Activated CD8-positive, alpha-beta memory T cell treated with anti-CD3 and anti-CD28 coated beads for 1 hour (primary cell): ENCODE measurements around the gene CDAN1.
"Not testable (repeated sequence)": the region's sequence is repeated elsewhere in the genome, so short reads cannot be mapped to it uniquely, and the experiment has no call there.

ENCODE experiments used
- DNase-seq, 2 donors: peaks; one replicate each; pipeline ENCODE4 v3.0.0-alpha.2; 2020; ENCODE audit warnings: low read depth in 1 of 2; ENCODE audit errors: extremely low read depth in 1 of 2

CDAN1 gene, protein sequence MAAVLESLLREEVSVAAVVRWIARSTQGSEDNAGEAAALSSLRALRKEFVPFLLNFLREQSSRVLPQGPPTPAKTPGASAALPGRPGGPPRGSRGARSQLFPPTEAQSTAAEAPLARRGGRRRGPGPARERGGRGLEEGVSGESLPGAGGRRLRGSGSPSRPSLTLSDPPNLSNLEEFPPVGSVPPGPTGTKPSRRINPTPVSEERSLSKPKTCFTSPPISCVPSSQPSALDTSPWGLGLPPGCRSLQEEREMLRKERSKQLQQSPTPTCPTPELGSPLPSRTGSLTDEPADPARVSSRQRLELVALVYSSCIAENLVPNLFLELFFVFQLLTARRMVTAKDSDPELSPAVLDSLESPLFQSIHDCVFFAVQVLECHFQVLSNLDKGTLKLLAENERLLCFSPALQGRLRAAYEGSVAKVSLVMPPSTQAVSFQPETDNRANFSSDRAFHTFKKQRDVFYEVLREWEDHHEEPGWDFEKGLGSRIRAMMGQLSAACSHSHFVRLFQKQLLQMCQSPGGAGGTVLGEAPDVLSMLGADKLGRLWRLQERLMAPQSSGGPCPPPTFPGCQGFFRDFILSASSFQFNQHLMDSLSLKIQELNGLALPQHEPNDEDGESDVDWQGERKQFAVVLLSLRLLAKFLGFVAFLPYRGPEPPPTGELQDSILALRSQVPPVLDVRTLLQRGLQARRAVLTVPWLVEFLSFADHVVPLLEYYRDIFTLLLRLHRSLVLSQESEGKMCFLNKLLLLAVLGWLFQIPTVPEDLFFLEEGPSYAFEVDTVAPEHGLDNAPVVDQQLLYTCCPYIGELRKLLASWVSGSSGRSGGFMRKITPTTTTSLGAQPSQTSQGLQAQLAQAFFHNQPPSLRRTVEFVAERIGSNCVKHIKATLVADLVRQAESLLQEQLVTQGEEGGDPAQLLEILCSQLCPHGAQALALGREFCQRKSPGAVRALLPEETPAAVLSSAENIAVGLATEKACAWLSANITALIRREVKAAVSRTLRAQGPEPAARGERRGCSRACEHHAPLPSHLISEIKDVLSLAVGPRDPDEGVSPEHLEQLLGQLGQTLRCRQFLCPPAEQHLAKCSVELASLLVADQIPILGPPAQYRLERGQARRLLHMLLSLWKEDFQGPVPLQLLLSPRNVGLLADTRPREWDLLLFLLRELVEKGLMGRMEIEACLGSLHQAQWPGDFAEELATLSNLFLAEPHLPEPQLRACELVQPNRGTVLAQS

DNA sequence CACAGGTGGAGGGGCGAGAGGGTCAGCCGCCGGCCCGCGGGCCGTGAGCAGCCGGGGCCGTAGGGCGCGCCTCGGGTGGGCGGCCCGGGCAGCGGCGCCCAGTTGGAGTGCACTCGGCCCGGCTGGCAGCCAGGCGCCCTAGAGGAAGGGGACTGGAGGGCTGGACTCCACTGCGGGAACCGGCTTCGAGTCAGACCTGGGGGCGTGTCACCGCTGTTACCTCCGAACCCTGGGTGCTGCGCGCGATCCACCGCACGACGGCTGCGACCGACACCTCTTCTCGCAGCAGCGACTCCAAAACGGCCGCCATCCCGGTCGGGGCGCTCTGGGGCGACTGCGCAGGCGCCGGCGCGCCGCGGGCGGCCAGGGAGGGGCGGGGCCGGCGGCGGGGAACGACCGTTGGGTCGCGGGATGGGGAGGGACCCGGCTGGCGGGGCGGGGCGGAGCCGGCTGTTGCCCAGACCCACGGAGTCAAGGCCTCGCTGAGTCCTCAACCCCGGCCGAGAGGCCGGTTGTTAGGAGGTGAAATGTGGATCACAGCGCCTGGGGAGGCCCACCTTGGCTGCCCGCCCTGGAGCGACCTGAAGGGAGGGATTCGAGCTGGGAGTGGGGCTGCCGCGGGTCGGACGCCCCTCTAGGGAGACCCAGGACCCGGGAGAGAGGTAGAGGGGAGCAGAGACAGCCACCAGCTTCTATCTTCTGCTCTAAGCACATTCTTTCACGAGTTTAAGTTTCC, at the start of gene CDAN1:
CDAN1 (minus strand) TSS at position 336 of the 736 bp plus-strand sequence; CDS start at position 310, 26 bp downstream.
- DNase-seq: peak; percentile 76 to 92

DNA sequence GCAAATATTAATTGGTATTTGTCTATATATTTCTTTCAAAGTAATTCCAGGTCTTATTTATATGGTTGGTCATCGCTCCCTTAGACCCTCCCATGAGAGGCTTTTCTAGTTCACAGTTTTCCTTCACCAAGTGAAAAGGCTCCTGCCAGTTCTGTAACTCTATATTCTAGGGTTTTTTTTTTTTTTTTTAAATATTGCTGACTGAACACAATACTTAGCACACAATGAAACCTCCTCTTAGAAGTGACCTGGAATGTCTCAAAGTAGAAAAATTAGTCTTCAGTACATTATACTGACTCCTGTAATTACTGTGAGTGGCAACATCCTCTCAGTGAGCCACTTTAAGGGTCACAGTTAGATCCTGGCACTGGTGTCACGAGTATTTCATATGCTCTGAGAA, 48.6 kb upstream of the CDAN1 start:
- no peak for DNase-seq

DNA sequence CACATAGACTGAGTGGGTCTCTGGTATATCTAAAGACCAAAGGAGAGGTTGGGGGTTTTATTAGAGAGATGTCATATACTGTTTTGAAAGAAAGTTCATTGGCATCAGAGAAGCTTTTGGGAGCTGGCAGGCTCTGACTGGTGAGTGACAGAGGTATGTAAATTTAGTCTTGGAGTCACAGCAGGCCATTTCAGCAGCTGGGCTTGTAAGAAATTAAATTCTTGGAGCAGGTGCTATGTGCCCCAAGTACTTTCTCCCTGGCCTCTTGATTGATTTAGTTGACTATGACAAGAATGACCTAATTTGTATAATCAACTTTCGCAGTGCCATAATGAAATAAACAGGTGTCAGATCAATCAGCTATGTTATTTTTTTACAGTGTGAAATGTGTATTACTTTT, 47.8 kb upstream of the CDAN1 start:
- no peak for DNase-seq

DNA sequence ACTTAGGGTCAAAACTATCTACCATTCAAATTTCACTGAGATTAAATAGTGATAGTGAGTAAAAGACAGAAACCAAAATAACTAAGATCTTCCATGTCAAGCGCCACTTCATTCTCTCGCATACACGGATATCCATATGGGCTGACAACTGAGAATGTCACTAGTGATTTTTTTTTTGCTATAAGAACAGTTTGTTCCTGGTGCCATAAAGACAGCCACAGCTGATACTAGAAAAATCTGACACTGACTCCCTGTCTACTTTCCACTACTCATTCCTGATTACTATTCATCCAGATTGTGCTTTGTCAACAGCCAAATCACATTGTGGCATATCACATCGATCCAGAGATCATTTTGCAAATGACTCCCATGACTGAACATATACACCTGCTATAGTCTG, 45.8 kb upstream of the CDAN1 start:
- DNase-seq: no peak

DNA sequence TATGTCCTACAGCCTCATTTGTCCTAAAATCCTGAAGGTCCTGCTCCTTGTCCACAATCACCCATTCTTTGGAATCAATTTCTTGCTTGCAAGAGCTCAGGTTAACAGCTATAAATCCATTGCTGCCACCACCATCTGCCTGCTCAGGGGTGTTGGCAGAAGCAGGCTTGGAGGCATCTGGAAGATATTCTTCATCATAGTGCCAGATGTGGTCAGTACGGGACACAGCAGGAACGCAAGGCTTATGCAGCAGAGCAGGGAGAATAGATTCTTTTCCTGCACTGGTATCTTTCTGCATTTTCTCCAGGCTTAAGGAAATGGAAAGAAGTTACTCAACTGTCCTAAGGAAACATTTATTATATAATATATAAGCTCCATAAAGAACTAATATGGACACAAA, 38.5 kb upstream of the CDAN1 start:
- no peak for DNase-seq

DNA sequence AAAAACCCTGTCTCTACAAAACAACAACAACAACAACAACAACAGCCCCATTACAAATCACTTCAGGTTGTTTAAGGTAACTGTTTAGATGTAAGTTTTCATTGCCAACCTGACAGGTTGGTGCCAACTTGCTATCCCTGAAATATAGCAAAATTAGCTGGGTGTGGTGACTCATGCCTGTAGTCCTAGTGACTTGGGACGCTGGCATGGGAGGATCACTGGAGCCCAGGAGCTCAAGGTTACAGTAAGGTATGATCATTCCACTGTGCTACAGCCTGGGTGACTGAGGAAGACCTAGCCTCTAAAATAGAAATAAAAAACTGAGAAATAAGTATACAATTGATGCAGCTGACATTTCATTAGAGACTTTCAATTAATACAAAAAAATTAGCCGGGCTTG, 36.0 kb upstream of the CDAN1 start:
- DNase-seq: no peak

DNA sequence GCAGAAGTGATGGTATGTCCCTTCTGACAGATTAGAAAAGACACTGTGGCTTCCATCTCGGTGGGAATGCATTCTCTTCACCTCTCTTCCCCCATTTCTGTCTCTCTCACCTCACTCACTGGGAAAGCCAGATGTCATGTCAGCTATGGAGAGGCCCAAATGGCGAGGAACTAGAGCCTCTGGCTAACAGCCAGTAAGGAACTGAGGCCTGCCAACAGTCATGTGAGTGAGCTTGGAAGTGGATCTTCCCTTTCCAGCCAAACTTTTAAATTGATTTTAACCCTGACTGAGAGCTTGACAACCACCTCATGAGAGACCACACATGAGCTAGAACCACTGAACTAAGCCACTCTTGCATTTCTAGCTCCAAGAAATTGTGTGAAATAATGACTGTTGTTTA, 35.2 kb upstream of the CDAN1 start:
- DNase-seq: no peak

DNA sequence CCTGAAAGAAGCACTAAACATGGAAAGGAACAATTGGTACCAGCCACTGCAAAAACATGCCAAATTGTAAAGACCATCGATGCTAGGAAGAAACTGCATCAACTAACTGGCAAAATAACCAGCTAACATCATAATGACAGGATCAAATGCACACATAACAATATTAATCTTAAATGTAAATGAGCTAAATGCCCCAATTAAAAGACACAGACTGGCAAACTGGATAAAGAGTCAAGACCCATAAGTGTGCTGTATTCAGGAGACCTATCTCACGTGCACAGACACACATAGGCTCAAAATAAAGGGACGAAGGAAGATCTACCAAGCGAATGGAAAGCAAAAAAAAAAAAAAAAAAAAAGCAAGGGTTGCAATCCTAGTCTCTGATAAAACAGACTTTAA, 29.2 kb upstream of the CDAN1 start:
- not testable (repeated sequence) for DNase-seq

DNA sequence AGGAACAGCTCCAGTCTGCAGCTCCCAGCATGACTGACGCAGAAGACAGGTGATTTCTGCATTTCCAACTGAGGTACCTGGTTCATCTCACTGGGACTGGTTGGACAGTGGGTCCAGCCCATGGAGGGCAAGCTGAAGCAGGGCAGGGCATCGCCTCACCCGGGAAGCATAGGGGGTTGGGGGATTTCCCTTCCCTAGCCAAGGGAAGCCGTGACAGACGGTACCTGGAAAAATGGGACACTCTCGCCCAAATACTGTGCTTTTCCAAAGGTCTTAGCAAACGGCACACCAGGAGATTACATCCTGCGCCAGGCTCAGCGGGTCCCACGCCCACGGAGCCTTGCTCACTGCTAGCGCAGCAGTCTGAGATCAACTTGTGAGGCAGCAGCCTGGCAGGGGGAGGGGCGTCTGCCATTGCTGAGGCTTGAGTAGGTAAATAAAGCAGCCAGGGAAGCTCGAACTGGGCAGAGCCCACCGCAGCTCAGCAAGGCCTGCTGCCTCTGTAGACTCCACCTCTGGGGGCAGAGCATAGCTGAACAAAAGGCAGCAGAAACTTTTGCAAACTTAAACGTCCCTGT, 27.3 kb upstream of the CDAN1 start:
- not testable (repeated sequence) for DNase-seq

DNA sequence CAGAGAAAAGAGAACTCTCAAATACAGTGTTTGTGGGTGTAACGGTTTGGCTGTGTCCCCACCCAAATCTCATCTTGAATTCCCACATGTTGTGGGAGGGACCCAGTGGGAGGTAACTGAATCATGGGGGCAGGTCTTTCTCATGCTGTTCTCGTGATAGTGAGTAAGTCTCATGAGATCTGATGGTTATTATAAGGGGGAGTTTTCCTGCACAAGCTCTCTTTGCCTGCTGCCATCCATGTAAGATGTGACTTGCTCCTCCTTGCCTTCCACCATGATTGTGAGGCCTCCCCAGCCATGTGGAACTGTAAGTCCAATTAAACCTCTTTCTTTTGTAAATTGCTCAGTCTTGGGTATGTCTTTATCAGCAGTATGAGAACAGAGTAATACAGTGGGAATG, 24.9 kb upstream of the CDAN1 start:
- DNase-seq: not testable (repeated sequence)

DNA sequence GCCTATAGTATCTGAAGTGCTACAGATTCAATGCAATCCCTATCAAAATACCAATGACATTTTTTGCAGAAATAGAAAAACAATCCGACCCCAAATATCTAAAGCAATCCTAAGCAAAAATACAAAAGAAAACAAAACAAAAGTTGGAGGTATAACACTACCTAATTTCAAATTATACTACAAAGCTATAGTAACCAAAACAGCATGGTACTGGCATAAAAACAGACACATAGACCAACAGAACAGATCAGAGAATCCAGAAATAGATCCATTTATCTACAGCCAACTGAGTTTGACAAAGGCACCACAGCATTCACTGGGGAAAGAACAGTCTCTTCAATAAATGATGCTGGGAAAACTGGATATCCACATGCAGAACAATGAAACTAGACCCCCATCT, 23.8 kb upstream of the CDAN1 start:
- DNase-seq: no peak

DNA sequence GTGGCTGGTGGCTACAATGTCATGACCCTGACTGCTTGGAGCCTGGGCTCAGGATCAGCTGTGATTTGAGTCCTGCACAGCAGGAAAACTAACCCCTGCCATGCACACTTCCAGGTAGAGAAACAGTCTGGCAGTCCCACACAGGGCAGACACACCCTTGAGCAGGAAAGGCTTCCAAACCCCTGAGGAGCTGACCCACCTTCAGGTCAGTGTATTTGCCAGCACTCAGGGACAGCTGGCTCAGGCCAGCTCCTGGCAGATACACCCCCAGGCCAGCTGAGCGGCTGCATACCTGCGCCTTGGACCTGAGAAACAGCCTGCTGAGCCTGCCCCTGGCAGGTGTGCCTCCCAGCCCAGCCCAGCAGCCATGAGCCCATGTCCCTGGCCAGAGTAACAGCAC, 22.2 kb upstream of the CDAN1 start:
- no peak for DNase-seq

DNA sequence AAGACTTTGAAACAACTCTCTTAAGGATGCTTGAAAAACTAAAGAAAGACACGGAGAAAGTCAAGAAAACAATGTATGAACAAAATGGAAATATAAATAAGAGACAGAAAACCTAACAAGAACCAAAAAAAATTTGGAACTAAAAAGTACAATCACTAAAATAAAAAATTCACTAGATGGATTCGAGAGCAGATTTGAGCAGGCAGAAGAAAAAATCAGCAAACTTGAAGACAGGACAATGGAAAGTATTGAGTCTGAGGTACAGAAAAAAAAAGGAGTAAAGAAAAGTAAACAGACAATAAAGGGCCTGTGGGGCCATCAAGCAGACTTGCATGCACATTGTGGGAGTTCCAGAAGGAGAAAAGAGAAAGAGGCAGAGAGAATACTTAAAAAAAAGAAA, 13.4 kb upstream of the CDAN1 start:
- no peak for DNase-seq

DNA sequence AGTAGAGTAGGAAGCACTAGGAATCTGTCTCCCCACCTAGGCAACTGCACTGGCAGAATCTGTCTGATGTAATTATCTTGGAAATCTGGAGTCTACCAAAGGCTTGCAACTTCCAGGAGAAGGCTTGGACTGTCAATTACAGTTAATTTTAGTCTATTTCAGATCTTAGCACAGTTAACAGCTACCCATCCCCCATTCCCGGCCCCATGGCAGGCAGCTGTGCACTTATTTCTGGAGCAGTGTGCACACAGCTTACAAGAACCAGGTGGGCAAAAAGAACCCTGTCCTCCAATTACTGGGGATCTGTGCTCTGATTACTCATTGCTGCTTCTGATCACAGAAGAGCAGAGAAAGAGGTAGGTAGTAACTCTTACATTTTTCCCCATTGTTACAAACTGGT, 12.3 kb upstream of the CDAN1 start:
- no peak for DNase-seq

DNA sequence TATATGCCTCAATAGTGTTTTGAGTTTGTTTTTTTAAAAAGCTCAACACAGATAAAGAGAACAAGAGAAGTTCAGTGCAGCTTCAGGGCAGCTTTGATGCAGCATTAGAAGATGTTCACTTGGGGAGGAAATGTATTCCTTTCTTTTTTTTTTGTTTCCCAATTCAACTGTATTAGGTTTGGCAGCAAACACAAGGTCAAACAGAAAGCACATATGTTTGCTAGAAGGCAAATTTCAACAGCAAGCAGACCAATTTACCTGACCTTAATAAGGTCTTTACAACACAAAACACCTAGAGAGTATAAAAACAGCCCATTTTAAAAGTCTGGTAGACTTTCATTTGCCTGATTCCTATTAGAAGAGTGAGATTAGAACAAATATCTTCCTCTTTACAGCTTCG, 7.3 kb upstream of the CDAN1 start:
- DNase-seq: no peak

DNA sequence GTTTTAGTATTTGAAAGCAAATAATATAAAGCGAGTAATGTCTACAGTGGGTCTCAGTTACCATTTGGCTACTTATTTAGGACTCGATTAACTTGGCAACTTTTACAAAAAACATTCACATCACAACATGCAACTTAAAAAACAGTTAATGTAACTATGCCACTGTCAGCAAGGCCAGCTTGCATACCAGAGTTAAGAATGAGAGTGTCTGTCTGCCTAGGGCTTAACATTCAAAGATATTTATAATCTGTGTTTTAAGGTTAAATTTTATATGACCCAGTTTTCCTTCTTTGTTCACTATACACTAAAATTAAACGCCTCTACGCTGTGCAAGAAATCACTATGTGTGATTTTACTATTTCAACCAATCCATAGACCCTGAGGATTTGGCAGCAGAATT, 5.2 kb upstream of the CDAN1 start:
- no peak for DNase-seq

DNA sequence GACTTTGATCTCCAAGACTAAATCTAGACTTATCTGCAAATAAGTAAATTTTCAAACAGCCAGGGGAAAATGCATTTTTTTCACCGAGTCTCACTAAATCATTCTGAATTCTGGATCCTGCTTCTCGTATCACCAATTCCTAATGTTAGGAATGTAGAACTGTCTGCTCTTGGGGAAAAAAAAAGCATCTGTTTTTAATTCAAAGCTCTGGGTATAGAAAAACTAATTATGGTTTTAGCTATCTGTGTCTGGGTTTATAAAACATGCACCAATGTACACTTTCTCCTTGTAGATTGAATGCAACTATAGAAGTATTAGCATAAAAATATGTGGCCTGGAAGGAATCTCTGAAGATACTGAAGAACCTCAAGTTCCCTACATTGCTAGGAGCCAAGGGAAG, 4.8 kb upstream of the CDAN1 start:
- no peak for DNase-seq

DNA sequence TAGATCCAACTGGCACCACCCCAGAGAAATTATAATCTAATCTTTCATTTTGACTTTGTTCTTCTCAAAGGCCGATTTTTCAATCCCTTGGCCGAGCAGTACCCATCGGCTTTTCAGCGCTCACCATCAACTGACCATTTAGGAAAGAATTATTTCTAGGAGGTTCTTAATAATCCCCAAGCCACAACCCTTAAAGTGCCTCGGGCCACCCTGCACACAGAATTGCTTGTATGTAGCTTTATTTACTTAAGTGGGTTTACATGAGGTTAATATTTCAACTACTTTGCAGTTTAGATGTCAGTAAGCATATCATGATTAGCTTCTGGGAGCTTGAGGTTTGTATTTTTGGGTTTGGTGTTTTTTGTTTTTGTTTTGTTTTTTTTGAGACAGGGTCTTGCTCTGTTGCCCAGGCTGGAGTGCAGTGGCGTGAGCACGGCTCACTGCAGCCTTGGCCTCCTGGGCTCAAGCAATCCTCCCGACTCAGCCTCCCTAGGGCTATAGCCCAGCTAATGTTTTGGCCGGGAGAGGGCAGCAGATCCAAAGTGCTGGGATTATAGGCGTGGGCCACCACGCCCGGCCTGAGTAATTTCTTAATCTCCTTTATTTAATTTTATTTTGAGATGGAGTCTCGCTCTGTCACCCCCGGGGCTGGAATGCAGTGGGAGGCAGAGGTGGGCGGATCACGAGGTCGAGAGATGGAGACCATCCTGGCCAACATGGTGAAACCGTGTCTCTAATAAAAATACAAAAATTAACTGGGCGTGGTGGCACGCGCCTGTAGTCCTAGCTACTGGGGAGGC, 801 bp upstream of the CDAN1 start:
- no peak for DNase-seq

DNA sequence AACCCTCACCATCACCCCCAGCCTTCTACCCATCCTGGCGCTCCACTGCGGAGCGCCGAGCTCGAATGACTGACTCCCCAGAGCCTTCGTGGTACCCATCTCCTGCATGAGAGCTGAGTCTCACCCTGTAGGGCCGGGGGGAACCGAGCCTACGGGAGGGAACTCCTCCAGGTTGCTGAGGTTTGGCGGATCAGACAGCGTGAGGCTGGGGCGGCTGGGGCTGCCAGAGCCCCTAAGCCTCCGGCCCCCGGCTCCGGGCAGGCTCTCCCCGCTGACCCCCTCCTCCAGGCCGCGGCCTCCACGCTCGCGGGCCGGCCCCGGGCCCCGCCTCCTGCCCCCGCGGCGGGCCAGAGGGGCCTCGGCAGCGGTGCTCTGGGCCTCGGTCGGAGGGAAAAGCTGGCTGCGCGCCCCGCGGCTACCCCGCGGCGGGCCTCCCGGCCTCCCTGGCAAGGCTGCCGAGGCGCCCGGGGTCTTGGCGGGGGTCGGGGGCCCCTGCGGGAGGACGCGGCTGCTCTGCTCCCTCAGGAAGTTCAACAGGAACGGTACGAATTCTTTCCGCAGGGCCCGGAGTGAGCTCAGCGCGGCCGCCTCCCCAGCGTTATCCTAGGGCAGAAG, 643 bp downstream of the CDAN1 start:
- DNase-seq: no peak
